Daoy (cell line): ENCODE data around the gene RNF157. TPM values are rescaled to one million over a fixed set of nuclear protein-coding genes. Genes with fewer than 3 reads are reported as not detected.
"Not testable (repeated sequence)": the region's sequence is repeated elsewhere in the genome, so short reads cannot be mapped to it uniquely, and the experiment has no call there.

Source experiments
- DNase-seq: peaks from one replicate; pipeline ENCODE4 v3.0.0-alpha.2; 2015; ENCODE audit warnings: low read depth
- total RNA-seq: library from RNA; depleted of rRNA; stranded (reverse); fragments of >200 nt; shearing (Covaris generic); gene quantifications from 2 replicates; pipeline ENCODE4 v1.2.3, GENCODE V29; 2014

Gene RNF157
- total RNA-seq, 1 experiment from 2014 or later = 7.3 TPM

GRCh38 chr17:76254275-76254674, 14.0 kb upstream of the RNF157 start:
- DNase-seq = no peak

DNA sequence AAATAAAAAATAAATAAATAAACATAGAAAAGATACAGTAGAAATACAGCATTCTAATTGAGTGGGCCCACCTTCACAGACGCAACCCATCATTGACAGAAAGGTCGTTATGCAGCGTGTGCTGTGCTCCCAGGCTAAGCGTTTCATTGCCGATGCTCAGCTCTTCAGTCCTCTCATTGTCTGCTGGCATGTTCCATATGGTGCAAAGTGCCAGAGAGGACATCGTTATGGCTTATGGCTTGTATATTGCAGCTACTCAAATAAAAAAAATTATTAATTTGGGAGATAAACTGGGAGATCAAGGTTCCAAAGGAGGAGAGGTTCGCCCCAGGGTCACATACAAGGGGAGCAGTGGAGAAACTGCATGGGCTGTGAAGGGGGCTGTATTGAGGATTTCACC, 13.5 kb upstream of the RNF157 start:
- no peak for DNase-seq

- not testable (repeated sequence) for DNase-seq
Observed at GRCh38 chr17:76252967-76253766, 12.9 kb upstream of the RNF157 start.

DNA sequence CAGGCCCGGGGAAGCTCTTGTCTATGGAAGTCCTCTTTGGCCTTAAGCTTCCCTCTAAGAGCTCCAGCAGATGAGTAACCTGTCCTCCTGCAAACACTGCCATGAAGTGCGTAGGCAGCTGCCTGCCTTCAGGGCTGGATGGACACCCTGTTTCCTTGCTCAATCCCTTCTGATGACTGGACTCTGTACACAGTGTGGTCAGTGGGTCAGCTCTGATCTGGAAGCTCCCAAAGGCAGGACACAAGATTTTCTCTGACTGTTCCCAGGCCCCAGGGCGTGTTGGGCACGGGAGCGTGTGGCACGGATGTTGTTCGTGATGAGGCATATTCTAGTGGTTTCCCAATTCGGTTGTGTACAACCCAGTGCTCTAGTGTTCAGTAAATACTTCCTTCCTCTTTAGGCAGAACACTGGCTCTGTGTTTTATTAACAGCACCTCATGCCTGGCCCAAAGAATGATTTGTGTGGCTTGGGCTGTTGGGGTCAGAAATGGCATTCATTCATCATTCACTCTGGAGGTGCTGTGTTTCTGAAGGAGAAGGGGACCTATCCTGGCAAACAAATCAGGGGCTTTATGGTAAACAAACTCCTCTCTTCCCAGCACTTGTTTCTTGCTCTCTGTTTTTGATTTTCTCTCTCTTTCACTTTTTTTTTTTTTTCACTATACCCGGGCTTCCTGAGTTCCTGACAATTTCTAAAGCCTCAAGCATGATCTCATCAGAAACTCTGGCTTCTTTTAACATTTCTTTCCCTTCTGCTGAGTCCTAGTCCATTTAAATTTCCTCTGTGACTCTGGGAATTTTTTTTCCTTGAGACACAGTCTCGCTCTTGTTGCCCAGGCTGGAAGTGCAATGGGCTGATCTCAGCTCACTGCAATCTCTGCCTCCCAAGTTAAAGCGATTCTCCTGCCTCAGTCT, 12.0 kb upstream of the RNF157 start:
- DNase-seq = peak; percentile 73

DNA sequence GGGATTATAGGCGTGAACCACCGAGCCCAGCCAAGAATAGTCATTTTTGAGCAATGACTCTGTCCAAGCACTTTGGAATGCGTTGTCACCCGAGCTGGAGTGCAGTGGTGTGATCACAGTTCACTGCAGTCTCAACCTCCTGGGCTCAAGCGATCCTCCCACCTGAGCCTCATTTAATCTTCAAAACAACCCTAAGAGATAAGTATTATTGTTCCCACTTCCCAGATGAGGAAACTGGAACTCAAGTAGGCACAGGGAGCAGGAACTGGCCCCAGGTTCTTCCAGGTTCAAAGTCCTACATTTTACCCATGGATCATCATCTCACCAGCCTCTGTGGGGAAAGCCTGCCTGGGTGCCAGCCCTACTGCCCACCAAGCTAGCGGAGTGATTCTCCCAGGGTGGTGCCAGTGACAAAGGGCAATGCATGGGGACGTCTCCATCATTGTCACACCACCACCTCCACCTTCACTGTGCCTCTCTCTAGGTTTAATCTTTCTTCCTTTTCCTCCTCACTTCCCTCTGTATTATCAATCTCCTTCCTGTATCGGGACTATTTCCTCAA, 11.3 kb upstream of the RNF157 start:
- no peak for DNase-seq

- DNase-seq = no peak
Observed at GRCh38 chr17:76250141-76250540, 9.8 kb upstream of the RNF157 start.

- no peak for DNase-seq
Observed at GRCh38 chr17:76248013-76248782, 7.9 kb upstream of the RNF157 start.

DNA sequence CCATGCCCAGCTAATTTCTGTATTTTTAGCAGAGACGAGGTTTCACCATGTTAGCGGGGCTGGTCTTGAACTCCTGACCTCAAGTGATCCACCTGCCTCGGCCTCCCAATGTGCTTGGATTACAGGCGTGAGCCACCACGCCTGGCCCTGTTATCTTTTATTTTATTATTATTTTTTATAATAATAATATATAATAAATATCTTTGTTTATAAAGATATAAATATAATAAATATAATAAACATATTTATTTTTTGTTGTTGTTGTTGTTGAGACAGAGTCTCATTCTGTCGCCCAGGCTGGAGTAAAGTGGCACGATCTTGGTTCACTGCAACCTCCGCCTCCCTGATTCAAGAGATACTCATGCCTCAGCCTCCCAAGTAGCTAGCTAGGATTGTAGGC, 7.0 kb upstream of the RNF157 start:
- no peak for DNase-seq

- DNase-seq = no peak
Observed at GRCh38 chr17:76246080-76247066, 6.1 kb upstream of the RNF157 start.

DNA sequence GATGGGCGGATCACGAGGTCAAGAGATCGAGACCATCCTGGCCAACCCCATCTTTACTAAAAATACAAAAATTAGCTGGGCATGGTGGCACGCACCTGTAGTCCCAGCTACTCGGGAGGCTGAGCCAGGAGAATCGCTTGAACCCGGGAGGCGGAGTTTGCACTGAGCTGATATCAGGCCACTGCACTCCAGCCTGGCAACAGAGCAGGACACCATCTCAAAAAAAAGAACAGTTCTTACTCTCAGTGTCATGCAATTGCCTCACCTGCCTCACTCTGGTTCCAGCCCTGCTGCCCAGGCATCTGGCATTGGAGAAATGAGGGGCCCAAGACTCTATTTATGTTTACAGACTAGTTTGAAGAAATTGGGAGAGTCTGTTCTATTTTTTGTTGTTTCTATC, 4.4 kb upstream of the RNF157 start:
- DNase-seq = not testable (repeated sequence)

DNA sequence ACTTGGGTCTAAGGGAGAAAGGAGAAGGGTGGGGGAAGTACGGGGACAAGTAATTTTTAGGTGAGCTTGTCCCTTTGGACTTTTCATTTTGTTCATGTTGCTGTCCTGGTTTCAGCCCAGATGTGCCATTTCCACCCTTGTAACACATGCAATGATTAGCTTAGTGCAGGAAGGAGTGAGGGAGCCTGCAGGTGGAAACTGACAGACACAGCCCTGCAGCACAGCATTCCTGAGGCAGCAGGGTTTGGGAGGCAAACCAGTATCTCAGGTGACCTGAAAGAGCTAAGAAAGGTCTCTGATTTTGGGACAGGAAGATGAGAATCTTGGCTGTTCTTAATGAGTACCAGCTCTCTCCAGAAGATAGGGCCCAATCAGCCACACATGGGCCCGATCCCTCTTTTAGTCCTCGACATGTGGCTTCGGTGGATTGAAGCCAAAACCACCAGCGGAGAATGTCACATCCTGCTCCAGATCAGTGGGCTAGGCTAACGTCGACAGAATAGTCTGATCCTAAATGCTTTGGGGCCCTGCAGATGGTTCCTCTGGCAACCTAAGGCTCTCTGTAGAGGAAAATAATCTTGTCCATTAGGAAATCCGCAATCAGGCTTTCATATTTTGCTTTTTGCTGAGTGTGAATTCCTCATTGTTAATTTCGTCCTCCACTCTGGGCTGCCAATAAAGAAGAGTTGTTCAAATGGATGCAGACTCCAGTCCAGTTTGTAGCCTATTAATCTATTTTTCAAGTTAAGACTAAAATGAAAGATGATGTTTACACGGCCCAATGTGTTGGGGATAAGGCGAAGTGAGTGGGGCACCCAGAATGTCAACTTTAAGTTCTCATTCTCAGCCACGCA, 3.8 kb upstream of the RNF157 start:
- DNase-seq = peak; percentile 27

- DNase-seq = no peak
Observed at GRCh38 chr17:76241691-76242255, 1.5 kb upstream of the RNF157 start.

- no peak for DNase-seq
Observed at GRCh38 chr17:76241204-76241538, 878 bp upstream of the RNF157 start.

DNA sequence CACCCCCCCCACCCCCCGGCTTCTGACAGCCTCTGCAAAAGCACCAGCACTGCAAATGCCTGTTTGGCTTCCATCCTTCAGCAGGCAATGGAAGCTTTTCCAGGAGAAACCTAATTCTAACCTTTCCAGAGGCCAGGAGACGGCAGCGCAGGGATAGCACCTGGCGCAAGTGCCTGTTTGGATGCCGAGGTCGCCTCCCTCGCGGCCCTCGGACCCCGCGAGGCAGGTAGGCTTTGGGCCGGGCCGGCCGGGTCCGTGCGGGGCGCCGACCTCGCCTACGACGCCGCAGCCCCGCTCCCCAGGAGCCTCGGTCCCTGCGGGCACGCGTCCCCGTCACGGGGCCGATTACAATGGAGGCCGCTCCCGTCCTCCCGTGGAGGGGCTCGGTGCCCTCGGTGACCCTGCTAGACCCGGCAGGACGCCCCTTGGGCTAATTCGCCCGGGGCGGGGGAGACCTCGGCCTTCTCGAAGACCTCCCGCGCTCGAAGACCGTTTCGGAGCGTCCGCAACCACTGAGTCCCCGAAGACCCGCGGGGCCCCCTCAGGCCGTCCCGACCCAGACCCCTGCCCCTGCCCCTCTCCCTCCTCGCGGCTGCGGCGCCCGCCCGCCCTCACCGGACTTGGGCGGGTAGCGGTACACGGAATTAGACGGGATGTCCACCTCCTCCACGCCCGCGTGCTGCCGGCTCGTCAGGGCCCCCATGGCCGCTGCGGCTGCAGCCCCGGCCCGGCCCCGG, 587 bp downstream of the RNF157 start:
- peak; percentile 22 for DNase-seq

- no peak for DNase-seq
Observed at GRCh38 chr17:76238847-76239537, 1.3 kb downstream of the RNF157 start.

DNA sequence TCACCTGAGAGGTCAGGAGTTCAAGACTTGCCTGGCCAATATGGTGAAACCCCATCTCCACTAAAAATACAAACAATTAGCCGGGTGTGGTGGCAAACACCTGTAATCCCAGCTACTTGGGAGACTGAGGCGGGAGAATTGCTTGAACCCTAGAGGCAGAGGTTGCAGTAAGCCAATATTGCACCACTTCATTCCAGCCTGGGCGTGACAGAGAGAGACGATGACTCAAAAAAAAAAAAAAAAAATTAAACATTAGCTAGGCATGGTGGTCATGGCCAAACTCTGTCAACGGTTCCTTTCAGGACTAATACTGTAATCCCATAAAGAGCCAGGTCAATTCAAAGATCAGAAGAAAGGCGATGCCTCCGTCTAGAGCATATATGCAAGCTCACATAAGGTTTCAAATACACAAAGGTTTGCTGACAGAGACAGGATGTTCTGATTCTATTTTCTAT, 2.4 kb downstream of the RNF157 start:
- peak; percentile 40 for DNase-seq

GRCh38 chr17:76236603-76237002, 3.7 kb downstream of the RNF157 start:
- DNase-seq = no peak

GRCh38 chr17:76235883-76236282, 4.4 kb downstream of the RNF157 start:
- no peak for DNase-seq
